Esophagus squamous epithelium (tissue), 5 donors: ENCODE measurements around the gene GATAD2A. TPM values are rescaled to one million over a fixed set of nuclear protein-coding genes. Genes with fewer than 3 reads are reported as not detected.

Experiments
- DNase-seq: peaks from one replicate; lab custom pipeline; 2025; lab: John Stamatoyannopoulos, UW
- H3K27ac ChIP-seq, 4 donors: fragments of 200-600 bp; sonication (generic); one replicate each; pipeline ENCODE4 v1.5.1; 2016 to 2019; ENCODE audit warnings: mild to moderate bottlenecking in 1 of 4
- H3K27me3 ChIP-seq, 4 donors: fragments of 200-600 bp; sonication (generic); 1 replicate in 3 of 4; 2 replicates in 1 of 4; pipeline versions ENCODE4 v1.5.1 to v1.6.0; 2017 to 2021; ENCODE audit warnings: antibody characterized with exemption in 1 of 4
- H3K36me3 ChIP-seq, 3 donors: fragments of 200-600 bp; sonication (generic); one replicate each; pipeline ENCODE4 v1.5.1; 2016 to 2019
- H3K4me1 ChIP-seq, 3 donors: fragments of 200-600 bp; sonication (generic); one replicate each; pipeline ENCODE4 v1.5.1; 2017 to 2019
- H3K4me3 ChIP-seq, 4 donors: fragments of 200-600 bp; sonication (generic); 1 replicate in 3 of 4; 2 replicates in 1 of 4; pipeline ENCODE4 v1.5.1; 2016 to 2019; ENCODE audit warnings: mild to moderate bottlenecking in 2 of 4, moderate library complexity in 1 of 4
- H3K9me3 ChIP-seq, 3 donors: fragments of 200-600 bp; sonication (generic); one replicate each; pipeline ENCODE4 v1.5.1; 2016 to 2019
- POLR2A ChIP-seq, 4 donors: fragments of 450-650 bp; IDR thresholded peaks; one replicate each; pipeline ENCODE4 v1.6.1; 2017; ENCODE audit warnings: antibody characterized with exemption in 4 of 4, mild to moderate bottlenecking in 4 of 4, moderate library complexity in 3 of 4
- WGBS, 2 donors: methylation state at CpG; one replicate each; pipeline ENCODE4 v1.1.5; 2018; 5-methylcytosine and 5-hydroxymethylcytosine counted together
- intact Hi-C: fragments of 100-400 bp; cut with DNase I; formaldehyde crosslinking; loops from one replicate; pipeline ENCODE4 v1.15.0; 2022
- total RNA-seq, 4 donors: library from RNA; depleted of rRNA; stranded (reverse); fragments of >200 nt; gene quantifications; one replicate each; pipeline ENCODE4 v1.1.0, GENCODE V29; 2016
- TF ChIP-seq, protein P1 (sequence below), 6 experiments: fragments of 450-650 bp in 4 of 6; fragments of 200-600 bp in 2 of 6; sonication (generic) in 2 of 6; IDR thresholded peaks; one replicate each; pipeline ENCODE4 v1.5.1; 2016 to 2019; ENCODE audit warnings: antibody characterized with exemption in 6 of 6, mild to moderate bottlenecking in 4 of 6, moderate library complexity in 4 of 6
- donor health status: DM: yes; HTN: yes; CAD: no.

GATAD2A gene
- total RNA-seq, 4 donors from 2014 or later, result 39.7 to 81.4 (median 41.6) TPM

DNA sequence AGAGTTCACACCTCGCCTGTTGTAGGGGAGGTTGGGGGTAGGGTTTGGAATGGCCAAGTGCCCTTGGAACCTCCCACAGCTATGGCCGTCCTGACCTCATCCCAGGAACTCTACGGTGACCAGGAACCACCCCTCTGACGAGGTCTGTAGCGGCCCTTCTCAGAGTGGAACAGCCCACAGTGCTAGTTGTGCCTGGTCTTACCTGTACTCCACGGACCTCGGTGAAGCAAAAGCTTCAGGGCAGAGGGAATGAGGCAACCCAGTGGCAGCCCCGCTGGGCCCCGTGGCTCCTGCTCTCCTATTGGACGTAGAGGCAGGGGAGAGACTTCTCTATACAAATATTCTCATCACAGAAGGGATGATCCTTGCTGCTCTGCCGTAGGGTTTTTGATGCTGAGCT, 102.7 kb downstream of the GATAD2A start:
- no peak for TF ChIP-seq POLR2A (IDR thresholded peaks at IDR 0.05)
- TF ChIP-seq, protein P1, sequence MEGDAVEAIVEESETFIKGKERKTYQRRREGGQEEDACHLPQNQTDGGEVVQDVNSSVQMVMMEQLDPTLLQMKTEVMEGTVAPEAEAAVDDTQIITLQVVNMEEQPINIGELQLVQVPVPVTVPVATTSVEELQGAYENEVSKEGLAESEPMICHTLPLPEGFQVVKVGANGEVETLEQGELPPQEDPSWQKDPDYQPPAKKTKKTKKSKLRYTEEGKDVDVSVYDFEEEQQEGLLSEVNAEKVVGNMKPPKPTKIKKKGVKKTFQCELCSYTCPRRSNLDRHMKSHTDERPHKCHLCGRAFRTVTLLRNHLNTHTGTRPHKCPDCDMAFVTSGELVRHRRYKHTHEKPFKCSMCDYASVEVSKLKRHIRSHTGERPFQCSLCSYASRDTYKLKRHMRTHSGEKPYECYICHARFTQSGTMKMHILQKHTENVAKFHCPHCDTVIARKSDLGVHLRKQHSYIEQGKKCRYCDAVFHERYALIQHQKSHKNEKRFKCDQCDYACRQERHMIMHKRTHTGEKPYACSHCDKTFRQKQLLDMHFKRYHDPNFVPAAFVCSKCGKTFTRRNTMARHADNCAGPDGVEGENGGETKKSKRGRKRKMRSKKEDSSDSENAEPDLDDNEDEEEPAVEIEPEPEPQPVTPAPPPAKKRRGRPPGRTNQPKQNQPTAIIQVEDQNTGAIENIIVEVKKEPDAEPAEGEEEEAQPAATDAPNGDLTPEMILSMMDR (IDR thresholded peaks at IDR 0.05), result no peak
- Histone ChIP-seq H3K9me3 (no peaks in the 10 kb centered on the region), H3K36me3 (peaks cover 6 to 51% (median 8%) of the 10 kb centered on the region in 3 donors), H3K4me3 (no peak overlapping the region), H3K4me1 (peaks cover 0 to 20% (median 0%) of the 10 kb centered on the region in 3 donors), H3K27ac (no peak overlapping the region), H3K27me3 (no peaks in the 10 kb centered on the region)
- 79% methylated on average over 5 of the region's 11 CpGs; no CpG with 5 or more reads in 1 of the 2 donors for WGBS, 2 donors
- intact Hi-C loops, result no loop called here
- DNase-seq, result no peak

DNA sequence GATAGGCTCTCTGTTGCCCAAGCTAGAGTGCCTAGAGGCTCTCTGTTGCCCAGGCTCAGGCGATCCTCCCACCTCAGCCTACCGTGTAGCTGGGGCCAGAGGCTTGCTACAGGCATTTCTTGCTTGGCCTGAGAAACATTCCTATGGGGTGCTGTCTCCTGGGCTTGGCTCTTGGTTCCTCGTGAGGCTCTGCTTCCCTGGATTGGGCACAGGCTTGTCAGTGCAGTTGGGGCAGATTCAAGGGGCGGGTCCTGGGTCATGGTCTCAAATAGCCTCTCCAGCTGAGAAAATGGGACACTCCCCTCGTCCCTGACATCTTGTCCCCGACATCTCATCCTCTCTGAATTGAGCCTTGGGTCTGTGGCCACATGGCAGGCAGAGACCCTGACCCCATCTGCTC, 105.0 kb downstream of the GATAD2A start:
- Histone ChIP-seq H3K4me1 (peaks cover 3 to 35% (median 8%) of the 10 kb centered on the region in 3 donors), H3K9me3 (no peaks in the 10 kb centered on the region), H3K36me3 (peaks cover 3 to 29% (median 4%) of the 10 kb centered on the region in 3 donors), H3K27me3 (no peaks in the 10 kb centered on the region), H3K4me3 (no peak overlapping the region), H3K27ac (no peak overlapping the region)
- no peak for DNase-seq
- no peak for TF ChIP-seq POLR2A (IDR thresholded peaks at IDR 0.05)
- TF ChIP-seq, protein P1 (IDR thresholded peaks at IDR 0.05), result no peak
- intact Hi-C loops, result no loop called here
- 18 to 23% methylated on average over 2 to 5 of the region's 6 CpGs for WGBS, 2 donors

DNA sequence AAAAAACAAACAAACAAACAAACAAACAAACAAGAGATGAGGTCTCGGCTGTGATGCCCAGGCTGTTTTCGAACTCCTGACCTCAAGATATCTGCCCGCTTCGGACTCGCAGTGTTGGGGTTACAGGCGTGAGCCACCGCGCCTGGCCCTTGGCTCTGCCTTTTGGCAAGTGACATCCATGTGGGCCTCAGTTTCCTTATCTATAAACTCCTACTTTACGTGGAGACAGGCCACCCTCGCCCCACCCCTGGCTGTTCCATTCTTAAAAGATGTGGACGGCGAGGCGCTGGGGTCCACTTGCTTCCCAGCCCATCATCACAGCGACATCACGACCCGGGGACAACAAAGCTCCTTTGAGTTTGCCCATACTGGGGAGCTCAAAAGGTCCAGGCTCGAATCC, 108.2 kb downstream of the GATAD2A start:
- Histone ChIP-seq H3K4me3 (peak overlapping the region in 3 of 4 donors; percentile 18 to 49 (median 20)), H3K4me1 (peaks cover 18 to 52% (median 28%) of the 10 kb centered on the region in 3 donors), H3K36me3 (no peaks in the 10 kb centered on the region), H3K9me3 (no peaks in the 10 kb centered on the region), H3K27ac (peak overlapping the region in 1 of 4 donors; percentile 44), H3K27me3 (no peaks in the 10 kb centered on the region)
- DNase-seq, result no peak
- no peak for TF ChIP-seq POLR2A (IDR thresholded peaks at IDR 0.05)
- TF ChIP-seq, protein P1 (IDR thresholded peaks at IDR 0.05), result no peak
- WGBS, 2 donors, result 63 to 93% methylated on average over 1 to 13 of the region's 17 CpGs
- intact Hi-C loops, result no loop called here

DNA sequence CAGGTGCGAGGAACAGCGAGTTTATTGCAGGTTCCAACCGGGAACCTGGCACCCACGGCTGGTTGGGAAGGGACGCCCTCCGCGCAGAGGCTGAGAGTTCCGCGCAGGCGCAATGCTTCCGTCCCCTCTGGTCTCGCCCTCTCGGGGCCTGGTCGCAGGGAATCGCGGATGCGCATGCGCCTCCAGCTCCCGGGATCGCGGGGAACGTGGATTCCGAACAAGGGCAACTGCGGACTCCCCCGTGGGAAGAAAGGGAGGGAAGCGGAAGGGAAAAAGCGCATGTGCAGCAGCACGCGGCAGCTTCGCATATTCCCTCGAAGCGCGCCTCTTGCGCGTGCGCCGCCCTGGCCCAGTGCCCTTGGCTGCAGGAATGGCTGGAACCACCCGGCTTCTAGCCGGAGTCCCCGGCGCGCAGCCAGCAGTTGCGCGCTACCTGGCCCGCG, 108.8 kb downstream of the GATAD2A start:
- H3K36me3 ChIP-seq, result peaks cover 0 to 3% (median 2%) of the 10 kb centered on the region in 3 donors
- WGBS, 2 donors, result 46 to 51% methylated on average over 14 to 16 of the region's 46 CpGs
- H3K27ac ChIP-seq, result peak overlapping the region in 1 of 4 donors; percentile 44
- TF ChIP-seq, protein P1 (IDR thresholded peaks at IDR 0.05), result no peak
- TF ChIP-seq POLR2A (IDR thresholded peaks at IDR 0.05), result no peak
- no peaks in the 10 kb centered on the region for H3K9me3 ChIP-seq
- intact Hi-C loops, result no loop called here
- no peaks in the 10 kb centered on the region for H3K27me3 ChIP-seq
- H3K4me3 ChIP-seq, result peak overlapping the region in 3 of 4 donors; percentile 18 to 49 (median 20)
- DNase-seq, result no peak
- H3K4me1 ChIP-seq, result peaks cover 18 to 57% (median 28%) of the 10 kb centered on the region in 3 donors

DNA sequence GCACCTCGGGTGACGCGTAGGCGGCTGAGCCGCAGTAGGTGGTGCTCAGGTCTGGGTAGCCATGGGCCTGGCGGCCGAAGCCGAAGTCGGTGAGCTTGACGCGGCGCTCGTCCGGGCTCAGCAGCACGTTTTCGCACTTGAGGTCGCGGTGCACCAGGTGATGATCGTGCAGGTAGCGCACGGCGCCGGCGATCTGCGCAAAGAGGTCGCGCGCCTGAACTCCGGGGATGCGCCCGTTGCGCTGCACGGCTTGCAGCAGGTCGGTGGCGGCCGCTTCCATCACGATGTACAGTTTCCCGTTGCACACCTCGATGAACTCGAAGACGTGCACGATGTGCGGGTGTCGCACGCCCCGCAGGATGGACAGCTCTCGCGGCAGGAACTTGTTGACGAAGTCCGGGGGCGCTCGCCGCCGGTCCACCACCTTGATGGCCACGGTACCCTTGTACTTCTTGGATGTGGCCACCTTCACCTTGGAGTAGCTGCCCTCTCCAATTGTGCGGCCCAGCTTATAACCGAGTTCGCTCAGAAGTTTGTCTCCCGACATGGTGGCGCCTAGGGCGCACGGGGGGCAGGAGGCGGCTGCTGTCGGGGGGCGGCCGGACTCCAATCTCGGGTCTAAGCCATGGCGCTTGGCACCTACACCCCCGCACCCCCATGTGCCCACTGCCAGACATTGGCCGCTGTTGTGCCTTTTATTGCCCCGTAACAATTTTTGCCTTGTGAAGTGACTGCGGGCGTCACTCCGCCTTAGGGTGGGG, 109.6 kb downstream of the GATAD2A start, which contains the start of gene TSSK6:
TSS of gene TSSK6 (minus strand) at position 668 of the 761 bp plus-strand sequence. CDS start at position 547, 121 bp downstream.
- TF ChIP-seq, protein P1 (IDR thresholded peaks at IDR 0.05), result no peak
- TF ChIP-seq POLR2A (IDR thresholded peaks at IDR 0.05), result no peak
- Histone ChIP-seq H3K27me3 (no peaks in the 10 kb centered on the region), H3K27ac (peak within 1 kb of the TSS; percentile 88 to 93 (median 90)), H3K36me3 (peaks cover 0 to 11% (median 11%) of the 10 kb centered on the region in 3 donors), H3K4me1 (peaks cover 18 to 62% (median 28%) of the 10 kb centered on the region in 3 donors), H3K4me3 (peak within 1 kb of the TSS; percentile 67 to 88 (median 82)), H3K9me3 (no peaks in the 10 kb centered on the region)
- DNase-seq, result no peak
- WGBS, 2 donors, result 85 to 86% methylated on average over 35 to 47 of the region's 74 CpGs
- intact Hi-C loops, result no loop called here
